Lung (tissue), 12 donors: Measurements from ENCODE around the gene POP7. TPM values are rescaled to one million over a fixed set of nuclear protein-coding genes. Genes with fewer than 3 reads are reported as not detected.

Experiments
- ATAC-seq: fragments of 200-7000 bp; cut with Tn5 transposase; one replicate; pipeline ENCODE4 v1.9.1; 2020; ENCODE audit warnings: moderate number of reproducible peaks; ENCODE audit not compliant: insufficient read depth, low FRiP score
- DNase-seq, 3 donors: peaks; one replicate each; pipeline ENCODE4 v3.0.0-alpha.2; 2013 to 2017
- H3K27ac ChIP-seq, 2 donors: one replicate each; pipeline ENCODE4 v1.5.1; 2013; ENCODE audit warnings: mild to moderate bottlenecking in 2 of 2, moderate library complexity in 2 of 2, control low read depth in 1 of 2, inconsistent platforms in 1 of 2, low read depth in 1 of 2, low read length in 1 of 2
- H3K27me3 ChIP-seq, 3 donors: one replicate each; pipeline ENCODE4 v1.5.1; 2013; ENCODE audit warnings: low read length in 2 of 3; ENCODE audit not compliant: control insufficient read depth in 3 of 3, insufficient read depth in 3 of 3
- H3K36me3 ChIP-seq, 4 donors: one replicate each; pipeline ENCODE4 v1.5.1; 2013; ENCODE audit warnings: low read length in 4 of 4, mild to moderate bottlenecking in 1 of 4, moderate library complexity in 1 of 4; ENCODE audit not compliant: control insufficient read depth in 4 of 4, insufficient read depth in 4 of 4
- H3K4me1 ChIP-seq, 5 donors: one replicate each; pipeline ENCODE4 v1.5.1; 2013; ENCODE audit warnings: low read length in 5 of 5, mild to moderate bottlenecking in 2 of 5, moderate library complexity in 1 of 5; ENCODE audit not compliant: control insufficient read depth in 5 of 5, insufficient read depth in 5 of 5
- H3K4me3 ChIP-seq: one replicate; pipeline ENCODE4 v1.5.1; 2013; ENCODE audit warnings: mild to moderate bottlenecking, control low read depth, moderate library complexity
- H3K9ac ChIP-seq, 2 donors: one replicate each; pipeline ENCODE4 v1.5.1; 2013; ENCODE audit warnings: low read length in 2 of 2, control low read depth in 1 of 2; ENCODE audit not compliant: insufficient read depth in 1 of 2
- H3K9me3 ChIP-seq, 4 donors: one replicate each; pipeline ENCODE4 v1.5.1; 2013; ENCODE audit warnings: low read length in 3 of 4, mild to moderate bottlenecking in 1 of 4, moderate library complexity in 1 of 4; ENCODE audit not compliant: control insufficient read depth in 4 of 4, insufficient read depth in 3 of 4
- CTCF ChIP-seq: IDR thresholded peaks from 2 replicates; pipeline ENCODE4 v1.5.1; 2012; ENCODE audit warnings: mild to moderate bottlenecking; ENCODE audit errors: control extremely low read depth, extremely low read depth
- WGBS, 2 donors: extraction: QIAGEN DNeasy Blood & Tissue Kit; methylation state at CpG; one replicate each; pipeline ENCODE4 v1.1.7; 2013; 5-methylcytosine and 5-hydroxymethylcytosine counted together
- polyA plus RNA-seq, 2 donors: library from polyadenylated mRNA; stranded (reverse); fragments of 200-250 nt; gene quantifications; one replicate each; pipeline ENCODE4 v1.2.1, GENCODE V29; 2013
- total RNA-seq, 2 donors: library from RNA; depleted of rRNA in 1 of 2; stranded (reverse); fragments of >200 nt in 1 of 2; gene quantifications; one replicate each; pipeline ENCODE4 v1.2.1, GENCODE V29; 2014 to 2021
- donor health status: control.
- donor health status: control.
- donor health status: Bipolar disorder and iron deficiency.
- donor health status: healthy.
- donor health status: DM: yes; HTN: yes; CAD: no.

POP7 gene
- total and polyA plus RNA-seq, 4 donors = 20.3 to 50.6 (median 33.3) TPM

GRCh38 chr7:100689230-100690135 lies 16.4 kb upstream of the POP7 start:
- Histone ChIP-seq H3K9ac (no peak overlapping the region), H3K4me3 (no peak overlapping the region), H3K27ac (no peak overlapping the region), H3K9me3 (no peaks in the 10 kb centered on the region), H3K4me1 (peaks cover 4 to 22% (median 11%) of the 10 kb centered on the region in 5 donors), H3K36me3 (peaks cover 8 to 44% (median 17%) of the 10 kb centered on the region in 4 donors), H3K27me3 (no peaks in the 10 kb centered on the region)
- DNase-seq = no peak
- TF ChIP-seq CTCF = no peak
- ATAC-seq = no peak
- WGBS, 2 donors = 90 to 93% methylated on average over 18 of the region's 18 CpGs

GRCh38 chr7:100691676-100692577 lies 14.0 kb upstream of the POP7 start:
- no peak overlapping the region for H3K9ac ChIP-seq
- peak overlapping the region in 1 of 2 donors; percentile 32 for H3K27ac ChIP-seq
- peak; percentile 87 for TF ChIP-seq CTCF
- H3K4me3 ChIP-seq = no peak overlapping the region
- H3K36me3 ChIP-seq = peaks cover 0 to 20% (median 2%) of the 10 kb centered on the region in 4 donors
- DNase-seq = peak; percentile 82 to 84 (median 83)
- H3K27me3 ChIP-seq = no peaks in the 10 kb centered on the region
- WGBS, 2 donors = 31 to 33% methylated on average over 28 of the region's 28 CpGs
- H3K4me1 ChIP-seq = peaks cover 4 to 22% (median 11%) of the 10 kb centered on the region in 5 donors
- H3K9me3 ChIP-seq = no peaks in the 10 kb centered on the region
- peak; percentile 71 for ATAC-seq

- no peak for DNase-seq
- no peak for ATAC-seq
- no peak overlapping the region for H3K9ac ChIP-seq
- 61 to 72% methylated on average over 6 of the region's 6 CpGs for WGBS, 2 donors
- TF ChIP-seq CTCF = no peak
- no peaks in the 10 kb centered on the region for H3K27me3 ChIP-seq
- H3K36me3 ChIP-seq = peaks cover 0 to 13% (median 2%) of the 10 kb centered on the region in 4 donors
- H3K4me1 ChIP-seq = peaks cover 4 to 22% (median 11%) of the 10 kb centered on the region in 5 donors
- H3K27ac ChIP-seq = no peak overlapping the region
- H3K9me3 ChIP-seq = no peaks in the 10 kb centered on the region
- H3K4me3 ChIP-seq = peak overlapping the region; percentile 68
These were observed 13.4 kb upstream of the POP7 start for GRCh38 chr7:100692578-100692961.
